MG63 (cell line): ENCODE results near the gene MYO7A. TPM values are rescaled to one million over a fixed set of nuclear protein-coding genes. Genes with fewer than 3 reads are reported as not detected.

ENCODE experiments used
- DNase-seq: peaks from one replicate; pipeline ENCODE4 v3.0.0-alpha.2; 2020
- H3K27me3 ChIP-seq: fragments of 250-450 bp; sonication (Bioruptor Pico); 2 replicates; pipeline ENCODE4 v1.5.1; 2020; ENCODE audit warnings: mild to moderate bottlenecking, moderate library complexity
- H3K36me3 ChIP-seq: fragments of 250-450 bp; sonication (Bioruptor Pico); 2 replicates; pipeline ENCODE4 v1.5.1; 2020; ENCODE audit warnings: mild to moderate bottlenecking, moderate library complexity
- H3K4me3 ChIP-seq: fragments of 250-450 bp; sonication (Bioruptor Pico); 2 replicates; pipeline ENCODE4 v1.5.1; 2020; ENCODE audit warnings: mild to moderate bottlenecking, moderate library complexity
- H3K9me3 ChIP-seq: fragments of 250-450 bp; sonication (Bioruptor Pico); 2 replicates; pipeline ENCODE4 v1.5.1; 2020; ENCODE audit warnings: mild to moderate bottlenecking, moderate library complexity
- total RNA-seq: library from RNA; depleted of rRNA; stranded (reverse); fragments of >200 nt; shearing (Covaris generic); gene quantifications from 2 replicates; pipeline ENCODE4 v1.2.3, GENCODE V29; 2014; ENCODE audit warnings: low replicate concordance

The MYO7A gene
- total RNA-seq, 1 experiment from 2014 or later, result not detected

DNA sequence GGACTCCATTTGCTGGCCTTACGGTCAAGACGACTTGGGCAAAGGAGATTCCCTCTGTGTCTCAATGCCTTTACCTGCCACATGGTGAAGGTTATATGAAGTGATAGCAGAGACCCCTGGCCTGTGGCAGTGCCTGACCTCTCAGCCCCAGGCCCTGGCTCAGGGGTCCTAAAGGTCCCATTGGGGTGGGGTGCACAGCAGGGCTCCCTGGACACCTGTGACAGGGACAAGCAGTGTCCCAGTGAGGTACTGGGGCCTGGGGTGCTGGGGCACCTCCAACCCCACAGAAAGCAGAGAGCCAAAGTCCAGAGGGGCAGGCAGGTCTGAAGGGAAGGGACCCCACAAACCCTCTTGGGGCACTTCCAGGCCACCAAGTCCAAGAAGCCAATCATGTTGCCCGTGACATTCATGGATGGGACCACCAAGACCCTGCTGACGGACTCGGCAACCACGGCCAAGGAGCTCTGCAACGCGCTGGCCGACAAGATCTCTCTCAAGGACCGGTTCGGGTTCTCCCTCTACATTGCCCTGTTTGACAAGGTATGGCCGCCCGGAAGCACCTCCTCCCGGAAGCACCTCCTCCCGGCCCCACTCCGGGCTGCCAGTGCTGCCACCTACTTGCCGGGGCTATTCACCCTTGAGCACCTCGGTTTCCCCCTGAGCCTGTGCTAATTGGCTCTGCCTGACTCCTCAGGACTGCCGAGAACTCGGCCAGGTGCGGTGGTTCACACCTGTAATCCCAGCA lies 62.5 kb downstream of the MYO7A start:
- Histone ChIP-seq H3K36me3 (no peaks in the 10 kb centered on the region), H3K9me3 (no peaks in the 10 kb centered on the region), H3K27me3 (no peaks in the 10 kb centered on the region), H3K4me3 (no peak overlapping the region)
- DNase-seq, result no peak

DNA sequence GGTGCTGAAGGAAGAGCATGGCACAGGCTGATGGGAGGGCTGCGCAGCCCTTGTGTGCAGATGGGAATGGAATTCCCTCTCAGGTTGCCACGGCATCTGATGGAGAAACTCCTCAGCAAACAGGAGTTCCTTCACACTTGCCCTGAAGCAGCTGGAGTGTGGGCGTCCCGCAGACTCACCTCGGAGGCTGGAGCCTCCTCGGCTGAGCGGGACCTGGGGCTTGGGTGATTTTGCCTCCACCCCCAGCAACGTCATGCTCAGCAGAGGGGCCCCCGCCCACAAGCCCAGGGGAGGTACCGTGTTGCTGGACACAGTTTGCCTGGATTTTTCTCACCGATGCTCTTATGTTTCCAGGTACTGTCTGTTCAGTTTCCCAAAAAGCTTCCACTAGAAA lies 63.4 kb downstream of the MYO7A start:
- H3K4me3 ChIP-seq, result no peak overlapping the region
- no peaks in the 10 kb centered on the region for H3K27me3 ChIP-seq
- H3K36me3 ChIP-seq, result no peaks in the 10 kb centered on the region
- no peak for DNase-seq
- no peaks in the 10 kb centered on the region for H3K9me3 ChIP-seq

DNA sequence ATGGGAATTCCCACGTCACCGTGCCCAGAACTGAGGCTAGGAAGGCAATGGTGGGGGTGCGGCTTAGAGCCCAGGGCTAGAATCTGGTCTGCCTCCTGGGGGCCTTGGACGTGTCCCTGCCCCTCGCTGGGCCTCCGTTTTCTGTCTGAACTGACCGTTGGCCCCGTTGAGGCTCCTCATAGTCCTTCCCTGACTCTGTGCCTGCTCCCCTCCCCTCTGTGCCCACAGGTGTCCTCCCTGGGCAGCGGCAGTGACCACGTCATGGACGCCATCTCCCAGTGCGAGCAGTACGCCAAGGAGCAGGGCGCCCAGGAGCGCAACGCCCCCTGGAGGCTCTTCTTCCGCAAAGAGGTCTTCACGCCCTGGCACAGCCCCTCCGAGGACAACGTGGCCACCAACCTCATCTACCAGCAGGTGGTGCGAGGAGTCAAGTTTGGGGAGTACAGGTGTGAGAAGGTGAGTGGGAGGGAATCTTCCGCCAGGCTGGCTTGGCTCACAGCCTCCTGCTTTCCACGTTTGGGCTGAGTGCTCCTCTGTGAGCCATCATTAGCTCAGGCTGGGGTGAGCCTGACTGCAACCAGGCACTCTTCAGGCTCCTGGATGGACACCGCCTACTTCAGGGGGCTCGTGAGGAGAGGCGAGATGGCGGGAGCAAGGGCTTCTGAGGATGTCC lies 63.9 kb downstream of the MYO7A start:
- DNase-seq, result no peak
- H3K4me3 ChIP-seq, result no peak overlapping the region

DNA sequence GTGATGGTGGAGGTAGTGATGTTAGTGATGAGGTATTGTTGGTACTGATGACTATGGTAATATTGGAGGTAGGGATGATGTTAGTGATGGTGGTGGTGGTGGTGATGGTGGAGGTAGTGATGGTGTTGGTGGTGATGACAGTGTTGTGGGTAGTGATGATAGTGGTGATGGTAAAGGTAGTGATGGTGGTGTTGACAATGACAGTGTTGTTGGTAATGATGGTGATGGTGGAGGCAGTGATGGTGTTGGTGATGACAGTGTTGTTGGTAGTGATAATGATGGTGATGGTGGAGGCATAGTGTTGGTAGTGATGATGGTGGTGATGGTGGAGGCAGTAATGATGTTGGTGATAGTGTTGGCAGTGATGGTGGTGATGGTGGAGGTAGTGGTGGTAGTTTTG lies 65.1 kb downstream of the MYO7A start:
- no peak for DNase-seq
- no peaks in the 10 kb centered on the region for H3K36me3 ChIP-seq
- H3K4me3 ChIP-seq, result no peak overlapping the region
- H3K27me3 ChIP-seq, result no peaks in the 10 kb centered on the region
- no peaks in the 10 kb centered on the region for H3K9me3 ChIP-seq

More for the DNA sequence above, 63.9 kb downstream of the MYO7A start:
- Histone ChIP-seq H3K9me3 (no peaks in the 10 kb centered on the region), H3K27me3 (no peaks in the 10 kb centered on the region), H3K36me3 (no peaks in the 10 kb centered on the region)

DNA sequence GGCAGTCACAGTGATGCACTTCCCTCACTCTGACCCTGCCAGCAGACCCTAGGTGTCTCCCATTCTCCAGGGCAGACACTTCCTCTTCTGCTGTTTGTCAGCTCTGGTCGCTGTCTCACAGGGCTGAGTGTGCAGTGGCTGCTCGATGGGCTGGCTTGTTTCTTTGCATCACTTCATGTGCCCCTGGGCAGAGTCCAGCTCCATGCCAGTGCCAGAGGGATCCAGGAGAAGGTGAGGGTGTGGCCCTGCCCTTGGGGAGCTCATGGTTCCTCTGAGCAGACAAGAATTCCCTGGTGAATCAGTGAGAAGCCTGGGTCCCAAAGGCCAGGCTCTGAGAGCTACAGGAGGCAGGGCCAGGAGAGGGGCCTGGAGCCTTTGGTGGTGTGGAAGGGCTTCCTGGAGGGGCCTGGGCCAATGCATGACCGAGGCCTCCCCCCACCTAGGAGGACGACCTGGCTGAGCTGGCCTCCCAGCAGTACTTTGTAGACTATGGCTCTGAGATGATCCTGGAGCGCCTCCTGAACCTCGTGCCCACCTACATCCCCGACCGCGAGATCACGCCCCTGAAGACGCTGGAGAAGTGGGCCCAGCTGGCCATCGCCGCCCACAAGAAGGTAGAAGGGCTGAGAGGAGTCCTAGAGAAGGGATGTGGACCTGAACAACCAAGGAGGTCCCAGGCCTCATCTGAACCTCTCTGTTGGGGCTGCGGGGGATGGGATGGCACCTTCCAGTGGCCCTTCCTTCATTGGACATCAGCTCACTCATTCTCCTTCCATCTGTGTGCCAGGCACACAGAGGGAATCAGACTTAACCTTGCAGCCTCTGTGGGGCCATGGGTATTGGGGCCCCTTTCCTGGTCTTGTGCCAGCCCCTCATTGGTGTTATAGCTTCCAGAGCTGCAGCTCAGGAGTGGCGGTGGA lies 66.1 kb downstream of the MYO7A start:
- Histone ChIP-seq H3K4me3 (no peak overlapping the region), H3K27me3 (no peaks in the 10 kb centered on the region), H3K9me3 (no peaks in the 10 kb centered on the region), H3K36me3 (no peaks in the 10 kb centered on the region)
- DNase-seq, result no peak

DNA sequence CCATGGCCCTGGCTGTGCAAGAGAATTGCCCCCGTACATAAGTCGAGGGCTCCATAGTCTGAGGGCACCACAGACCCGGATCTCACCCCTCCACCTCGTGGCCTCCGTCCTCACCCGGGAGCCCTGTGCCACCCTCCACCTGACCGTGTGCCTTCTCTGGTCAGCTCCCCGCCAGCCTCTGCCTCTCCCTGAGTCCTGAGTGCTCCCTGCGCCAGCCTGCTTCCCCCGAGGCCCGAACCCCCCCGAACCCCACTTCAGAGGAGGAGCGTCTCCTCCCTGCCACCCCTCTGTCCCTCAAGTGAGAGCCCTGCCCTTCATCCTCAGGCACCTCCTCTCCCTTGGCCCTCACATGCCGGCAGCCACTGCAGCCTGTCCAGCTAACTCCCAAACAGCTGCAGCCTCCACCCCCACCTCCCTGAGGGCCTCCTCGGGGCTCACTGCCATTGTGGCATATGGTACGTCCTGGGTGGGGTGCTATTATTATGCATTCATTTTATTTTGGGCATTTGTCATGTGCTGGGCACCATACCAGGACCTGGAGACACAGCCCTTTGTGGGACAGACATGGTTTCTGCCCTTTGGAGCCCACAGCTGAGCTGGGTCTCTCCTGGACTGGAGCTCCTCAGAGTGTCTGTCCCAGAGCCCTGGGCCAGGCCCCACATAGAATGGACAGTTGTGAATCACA lies 67.2 kb downstream of the MYO7A start:
- Histone ChIP-seq H3K36me3 (no peaks in the 10 kb centered on the region), H3K9me3 (no peaks in the 10 kb centered on the region), H3K4me3 (no peak overlapping the region), H3K27me3 (no peaks in the 10 kb centered on the region)
- DNase-seq, result no peak

DNA sequence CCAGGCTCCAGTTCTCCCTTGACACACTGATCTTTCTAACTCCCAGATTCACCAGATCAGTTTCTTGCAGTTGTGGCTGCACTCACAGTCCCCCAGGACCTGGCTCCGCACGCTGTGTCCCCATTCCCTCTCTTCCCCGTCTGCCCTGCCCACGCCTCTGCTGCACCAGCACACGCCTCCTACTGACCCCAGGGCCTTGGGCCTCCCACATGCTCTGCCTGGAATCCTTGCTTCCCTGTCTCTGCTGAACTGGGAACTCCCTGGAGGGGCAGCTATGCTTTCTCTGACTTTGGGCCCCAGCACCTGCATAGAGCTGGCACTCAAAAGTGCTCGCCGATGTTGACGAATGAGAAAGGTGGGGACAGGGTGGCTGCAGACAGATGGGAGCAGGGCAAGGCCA lies 68.9 kb downstream of the MYO7A start:
- Histone ChIP-seq H3K36me3 (no peaks in the 10 kb centered on the region), H3K4me3 (no peak overlapping the region)
- no peak for DNase-seq

DNA sequence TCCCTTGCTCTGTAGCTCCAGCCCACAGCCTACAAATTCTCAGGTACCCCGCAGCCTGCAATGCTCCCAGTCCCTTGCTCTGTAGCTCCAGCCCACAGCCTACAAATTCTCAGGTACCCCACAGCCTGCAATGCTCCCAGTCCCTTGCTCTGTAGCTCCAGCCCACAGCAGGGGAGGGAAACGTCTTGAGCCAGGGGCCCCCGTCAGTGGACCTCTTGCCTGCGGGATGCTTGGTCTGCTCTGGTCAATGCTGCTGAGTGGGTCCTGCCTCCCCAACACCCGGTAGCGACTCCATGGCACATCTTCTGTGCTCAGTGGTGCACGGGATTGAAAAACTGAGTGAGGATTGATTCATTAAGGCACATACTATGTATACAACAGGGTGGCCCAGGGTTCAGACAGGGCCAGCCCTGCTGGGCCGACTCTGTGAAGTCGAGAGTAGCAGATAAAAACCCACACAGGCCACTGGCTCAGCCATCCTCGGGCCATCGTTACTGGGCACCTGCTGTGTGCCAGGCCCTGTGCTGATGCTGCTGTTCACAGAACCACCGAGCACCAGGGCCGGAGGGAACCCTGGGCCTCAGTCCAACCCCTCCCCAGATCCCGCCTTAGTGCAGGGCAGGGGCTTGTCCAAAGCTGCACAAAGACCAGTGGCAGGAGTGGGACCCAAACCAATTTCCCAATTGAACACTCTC lies 69.7 kb downstream of the MYO7A start:
- no peak for DNase-seq
- Histone ChIP-seq H3K36me3 (no peaks in the 10 kb centered on the region), H3K9me3 (no peaks in the 10 kb centered on the region), H3K4me3 (no peak overlapping the region), H3K27me3 (no peaks in the 10 kb centered on the region)

More for the DNA sequence above, 68.9 kb downstream of the MYO7A start:
- H3K9me3 ChIP-seq, result no peaks in the 10 kb centered on the region
- H3K27me3 ChIP-seq, result no peaks in the 10 kb centered on the region

DNA sequence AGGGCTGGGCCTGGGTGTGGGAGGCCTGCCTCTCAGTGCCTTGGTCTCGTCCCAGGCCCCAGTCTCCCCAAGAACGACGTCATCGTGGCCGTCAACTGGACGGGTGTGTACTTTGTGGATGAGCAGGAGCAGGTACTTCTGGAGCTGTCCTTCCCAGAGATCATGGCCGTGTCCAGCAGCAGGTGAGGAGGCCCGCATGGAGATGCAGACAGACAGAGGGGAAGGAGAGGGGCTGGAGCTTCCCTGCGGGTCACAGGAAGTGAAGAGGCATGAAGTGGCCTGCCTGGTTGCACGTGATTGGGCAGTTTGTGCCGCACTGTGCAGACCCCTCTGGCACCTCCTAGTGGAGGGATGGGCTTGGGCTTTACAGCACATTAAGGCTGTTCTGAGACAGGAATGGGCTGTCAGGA lies 70.4 kb downstream of the MYO7A start:
- no peak for DNase-seq
- no peaks in the 10 kb centered on the region for H3K9me3 ChIP-seq
- no peaks in the 10 kb centered on the region for H3K27me3 ChIP-seq
- H3K36me3 ChIP-seq, result no peaks in the 10 kb centered on the region
- no peak overlapping the region for H3K4me3 ChIP-seq

DNA sequence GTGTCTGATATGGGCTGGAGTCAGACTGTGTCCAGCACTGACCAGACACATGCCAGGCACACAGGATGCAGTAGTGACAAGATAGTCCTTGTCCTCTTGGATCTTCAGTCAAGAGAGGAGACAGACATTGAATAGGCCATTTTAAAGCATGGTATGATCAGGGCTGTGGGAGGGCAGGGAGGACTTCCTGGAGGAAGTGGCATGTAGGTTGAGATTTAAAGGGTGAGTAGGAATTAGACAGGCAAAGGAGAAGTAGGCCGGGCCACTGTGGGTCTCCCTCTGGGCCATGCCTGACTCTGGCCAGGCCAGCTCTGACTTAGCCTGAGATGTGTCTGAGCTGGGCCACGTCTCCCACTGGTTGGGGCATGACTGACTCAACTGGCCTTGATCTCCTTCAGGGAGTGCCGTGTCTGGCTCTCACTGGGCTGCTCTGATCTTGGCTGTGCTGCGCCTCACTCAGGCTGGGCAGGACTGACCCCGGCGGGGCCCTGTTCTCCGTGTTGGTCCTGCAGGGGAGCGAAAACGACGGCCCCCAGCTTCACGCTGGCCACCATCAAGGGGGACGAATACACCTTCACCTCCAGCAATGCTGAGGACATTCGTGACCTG lies 71.2 kb downstream of the MYO7A start:
- no peaks in the 10 kb centered on the region for H3K9me3 ChIP-seq
- H3K4me3 ChIP-seq, result no peak overlapping the region
- no peaks in the 10 kb centered on the region for H3K27me3 ChIP-seq
- no peaks in the 10 kb centered on the region for H3K36me3 ChIP-seq
- no peak for DNase-seq

DNA sequence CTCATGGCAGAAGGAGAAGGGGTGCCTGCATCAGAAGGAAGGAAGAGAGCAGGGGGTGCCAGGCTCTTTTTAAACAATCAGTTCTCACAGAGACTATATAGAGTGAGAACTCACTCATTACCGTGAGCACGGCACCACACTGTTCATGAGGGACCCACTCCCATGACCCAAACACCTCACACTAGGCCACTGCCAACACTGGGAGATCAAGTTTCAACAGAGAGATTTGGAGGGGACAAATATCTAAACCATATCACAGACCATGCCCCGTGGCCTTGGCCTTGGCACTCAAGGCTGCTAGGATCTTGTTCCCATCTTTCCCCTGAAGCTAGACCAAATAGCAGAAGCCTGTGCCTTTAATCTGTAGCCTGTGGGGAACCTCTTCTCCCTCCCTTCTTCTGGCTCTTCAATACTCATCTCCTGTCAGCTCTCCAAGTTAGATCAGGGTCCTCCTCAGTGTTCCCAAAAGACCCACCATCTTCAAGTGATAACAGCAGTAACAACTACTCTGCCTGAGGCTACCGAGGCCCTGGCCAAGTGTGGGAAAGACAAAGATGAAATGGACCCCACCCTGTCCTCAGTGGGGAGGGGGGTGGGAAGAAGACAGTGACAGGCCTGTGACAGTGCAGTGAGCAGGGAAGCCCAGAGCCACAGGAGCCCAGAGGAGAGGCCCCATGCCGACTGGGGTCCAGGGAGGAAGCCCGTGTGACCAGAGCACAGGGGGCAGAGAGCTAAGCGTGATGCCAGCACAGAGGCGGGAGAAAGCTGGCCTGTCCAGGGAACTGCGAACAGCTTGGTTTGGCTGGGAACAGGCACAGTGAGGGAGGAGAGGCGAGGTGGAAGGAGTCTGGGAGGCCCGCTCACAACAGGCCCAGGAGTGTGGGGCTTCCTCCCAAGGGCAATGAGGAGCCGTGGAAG lies 72.6 kb downstream of the MYO7A start:
- no peaks in the 10 kb centered on the region for H3K9me3 ChIP-seq
- no peak overlapping the region for H3K4me3 ChIP-seq
- DNase-seq, result no peak
- no peaks in the 10 kb centered on the region for H3K27me3 ChIP-seq
- H3K36me3 ChIP-seq, result no peaks in the 10 kb centered on the region

DNA sequence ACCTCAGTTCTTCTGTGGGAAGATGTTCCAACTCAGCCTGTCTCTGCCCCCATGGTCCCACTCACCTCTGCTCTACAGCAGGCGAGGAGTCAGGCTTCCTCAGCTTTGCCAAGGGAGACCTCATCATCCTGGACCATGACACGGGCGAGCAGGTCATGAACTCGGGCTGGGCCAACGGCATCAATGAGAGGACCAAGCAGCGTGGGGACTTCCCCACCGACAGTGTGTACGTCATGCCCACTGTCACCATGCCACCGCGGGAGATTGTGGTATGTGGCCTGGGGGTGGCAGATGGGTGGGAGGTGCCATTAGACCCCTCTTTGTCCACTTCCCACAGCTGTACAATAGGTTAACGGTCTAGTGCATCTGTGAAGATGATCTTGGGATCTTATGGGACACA lies 73.3 kb downstream of the MYO7A start:
- DNase-seq, result no peak
- no peaks in the 10 kb centered on the region for H3K36me3 ChIP-seq
- no peak overlapping the region for H3K4me3 ChIP-seq
- H3K27me3 ChIP-seq, result no peaks in the 10 kb centered on the region
- no peaks in the 10 kb centered on the region for H3K9me3 ChIP-seq

DNA sequence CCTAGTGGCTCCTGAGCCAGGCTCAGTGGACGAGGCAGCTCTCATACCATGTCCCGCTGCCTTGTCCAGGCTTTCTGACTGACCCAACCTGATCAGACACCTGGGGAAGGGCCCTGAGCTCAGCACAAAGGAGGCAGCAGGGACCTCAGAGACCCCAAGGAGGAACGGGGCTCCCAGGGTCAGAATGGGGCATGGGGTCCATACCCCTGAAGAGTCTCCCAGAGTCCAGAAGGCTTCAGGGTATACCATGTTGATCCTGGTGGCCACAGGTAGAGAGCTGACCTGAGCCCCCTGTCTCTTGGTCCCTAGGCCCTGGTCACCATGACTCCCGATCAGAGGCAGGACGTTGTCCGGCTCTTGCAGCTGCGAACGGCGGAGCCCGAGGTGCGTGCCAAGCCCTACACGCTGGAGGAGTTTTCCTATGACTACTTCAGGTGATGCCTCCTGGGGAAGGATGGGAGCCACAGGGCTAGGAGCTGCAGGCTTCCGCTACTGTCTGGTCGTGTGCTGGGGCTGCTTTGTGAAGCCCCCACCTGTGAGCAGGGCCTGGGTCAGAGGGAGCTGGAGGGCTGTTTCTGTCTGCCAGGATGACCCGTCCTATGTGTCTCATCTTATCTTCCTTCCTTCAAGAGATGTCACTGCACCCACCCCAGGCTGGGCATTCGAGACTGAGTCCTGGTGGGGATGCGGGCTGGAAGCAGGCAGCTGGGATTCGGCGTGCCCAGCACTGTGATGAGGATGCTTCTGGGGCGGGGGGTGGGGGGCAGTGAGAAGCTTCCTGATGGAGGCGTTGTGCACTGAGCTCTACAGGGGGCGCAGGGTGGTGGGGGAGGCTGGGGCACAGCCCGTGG lies 74.2 kb downstream of the MYO7A start:
- no peak overlapping the region for H3K4me3 ChIP-seq
- H3K27me3 ChIP-seq, result no peaks in the 10 kb centered on the region
- no peak for DNase-seq
- H3K36me3 ChIP-seq, result no peaks in the 10 kb centered on the region
- no peaks in the 10 kb centered on the region for H3K9me3 ChIP-seq
